Measurements from ENCODE around the gene FAM204A.

GRCh38 chr10:118308664-118309063, 33.5 kb downstream of the FAM204A start:
- TF ChIP-seq CTCF (IDR thresholded peaks at IDR 0.05): no peak
- TF ChIP-seq POLR2A (IDR thresholded peaks at IDR 0.05): no peak

Data from heart left ventricle (tissue), 13 donors.